Keratinocyte (primary cell): ENCODE data around the gene INTS14. TPM values are rescaled to one million over a fixed set of nuclear protein-coding genes. Genes with fewer than 3 reads are reported as not detected.

Source experiments
- DNase-seq: peaks from one replicate; pipeline ENCODE4 v3.0.0-alpha.2; 2011; ENCODE audit warnings: low read depth, missing footprints, low spot score
- FAIRE-seq: peaks from 2 replicates; lab custom pipeline; 2011; peaks lifted over from hg19 to GRCh38; lab: Jason Lieb, UNC
- H2AFZ ChIP-seq: 2 replicates; pipeline ENCODE4 v1.6.0; 2012; ENCODE audit warnings: low read length, control low read depth, inconsistent platforms; ENCODE audit not compliant: control insufficient read depth
- H3K27ac ChIP-seq: 2 replicates; pipeline ENCODE4 v1.5.1; 2011; ENCODE audit warnings: low read length; ENCODE audit not compliant: control insufficient read depth, insufficient read depth
- H3K27me3 ChIP-seq: 3 replicates; pipeline ENCODE4 v1.6.0; 2011; ENCODE audit warnings: low read length; ENCODE audit not compliant: control insufficient read depth, insufficient read depth; ENCODE audit errors: extremely low read depth
- H3K36me3 ChIP-seq, 2 experiments: 2 replicates in 1 of 2; 3 replicates in 1 of 2; pipeline ENCODE4 v1.5.1; 2011; ENCODE audit warnings: low read length in 2 of 2, mild to moderate bottlenecking in 1 of 2; ENCODE audit not compliant: control insufficient read depth in 2 of 2, insufficient read depth in 2 of 2; ENCODE audit errors: extremely low read depth in 1 of 2
- H3K4me1 ChIP-seq: 3 replicates; pipeline ENCODE4 v1.5.1; 2011; ENCODE audit warnings: low read length; ENCODE audit not compliant: control insufficient read depth, insufficient read depth; ENCODE audit errors: extremely low read depth
- H3K4me2 ChIP-seq: 3 replicates; pipeline ENCODE4 v1.6.0; 2011; ENCODE audit warnings: low read depth, low read length; ENCODE audit not compliant: control insufficient read depth, insufficient read depth; ENCODE audit errors: extremely low read depth
- H3K4me3 ChIP-seq, 3 experiments: fragments of 200-600 bp in 1 of 3; sonication (generic) in 1 of 3; 2 replicates in 2 of 3; 3 replicates in 1 of 3; pipeline ENCODE4 v1.5.1; 2011 to 2016; ENCODE audit warnings: low read length in 3 of 3, mild to moderate bottlenecking in 3 of 3, control low read depth in 2 of 3, inconsistent platforms in 1 of 3, low read depth in 1 of 3, mixed read lengths in 1 of 3, mixed run types in 1 of 3, moderate library complexity in 1 of 3; ENCODE audit not compliant: control insufficient read depth in 2 of 3, insufficient read depth in 2 of 3; ENCODE audit errors: extremely low read depth in 1 of 3
- H3K79me2 ChIP-seq: 2 replicates; pipeline ENCODE4 v1.6.0; 2012; ENCODE audit warnings: low read length; ENCODE audit not compliant: control insufficient read depth, insufficient read depth
- H3K9ac ChIP-seq: 3 replicates; pipeline ENCODE4 v1.6.0; 2011; ENCODE audit warnings: low read length; ENCODE audit not compliant: control insufficient read depth, insufficient read depth; ENCODE audit errors: extremely low read depth
- H3K9me1 ChIP-seq: 3 replicates; pipeline ENCODE4 v1.6.0; 2011; ENCODE audit warnings: low read length; ENCODE audit not compliant: control insufficient read depth, insufficient read depth; ENCODE audit errors: extremely low read depth
- H3K9me3 ChIP-seq: 2 replicates; pipeline ENCODE4 v1.5.1; 2012; ENCODE audit warnings: low read depth, low read length; ENCODE audit not compliant: control insufficient read depth
- H4K20me1 ChIP-seq: 3 replicates; pipeline ENCODE4 v1.6.0; 2011; ENCODE audit warnings: low read length; ENCODE audit not compliant: control insufficient read depth, insufficient read depth; ENCODE audit errors: extremely low read depth
- CTCF ChIP-seq, 3 experiments: IDR thresholded peaks in 1 of 3; conservative IDR thresholded peaks in 1 of 3; optimal IDR thresholded peaks in 1 of 3; 2 replicates in 2 of 3; 3 replicates in 1 of 3; pipeline versions ENCODE3 to v1.5.1; 2011; ENCODE audit warnings: low read length in 3 of 3, mild to moderate bottlenecking in 3 of 3, moderate library complexity in 2 of 3, control low read depth in 1 of 3, inconsistent platforms in 1 of 3; ENCODE audit not compliant: insufficient read depth in 2 of 3; ENCODE audit errors: extremely low read depth in 1 of 3
- EZH2 ChIP-seq: IDR thresholded peaks from one replicate; pipeline ENCODE4 v1.6.1; 2012; ENCODE audit warnings: inconsistent platforms, mild to moderate bottlenecking, low read length, moderate library complexity
- dilution Hi-C: fragments of 300-500 bp; cut with MboI; formaldehyde crosslinking; loops from one replicate; pipeline ENCODE4 v1.7.0; 2020; ENCODE audit warnings: low sequenced_read_pairs; ENCODE audit not compliant: extremely low pct_ligation_motif_present
- polyA plus RNA-seq, 5 experiments: library from polyadenylated mRNA; depleted of rRNA in 3 of 5; stranded (reverse) in 3 of 5; stranded (forward) in 1 of 5; unstranded in 1 of 5; fragments of >200 nt; gene quantifications; 1 replicate in 1 of 5; 2 replicates in 3 of 5; 3 replicates in 1 of 5; pipeline versions ENCODE4 v1.2.1 to v1.2.3, GENCODE V29; 2011 to 2012; ENCODE audit warnings: missing spikeins in 2 of 5, low read depth in 1 of 5, low replicate concordance in 1 of 5

Gene INTS14
- polyA plus RNA-seq, 1 donor (not counting 4 experiments of a cell fraction or from before 2014, with no cell fraction given): 51.0 TPM

- TF ChIP-seq CTCF (optimal IDR thresholded peaks at IDR 0.05 in 1 of 3, IDR thresholded peaks at IDR 0.05 in 1 of 3, conservative IDR thresholded peaks at IDR 0.05 in 1 of 3; ENCODE audit: extremely low read depth in 1 of 3, insufficient read depth in 2 of 3, low read length in 3 of 3) (no peak), EZH2 (no peak)
- no peak for DNase-seq
- Histone ChIP-seq H3K4me2 (no peak overlapping the region), H3K27ac (no peak overlapping the region), H3K9me3 (no peaks in the 10 kb centered on the region), H3K9me1 (peaks cover 2% of the 10 kb centered on the region), H3K36me3 (peaks cover 0 to 4% of the 10 kb centered on the region in 2 experiments), H3K4me1 (peaks cover 28% of the 10 kb centered on the region), H3K79me2 (no peaks in the 10 kb centered on the region), H3K4me3 (no peak overlapping the region), H4K20me1 (no peaks in the 10 kb centered on the region), H3K27me3 (no peaks in the 10 kb centered on the region), H3K9ac (no peak overlapping the region), H2AFZ (no peak overlapping the region)
- FAIRE-seq: no peak
- dilution Hi-C loops: no loop called here
These were observed 39.5 kb upstream of the INTS14 start for GRCh38 chr15:65650312-65651041.

GRCh38 chr15:65646486-65646885 lies 35.6 kb upstream of the INTS14 start:
- Histone ChIP-seq H2AFZ (no peak overlapping the region), H3K9ac (no peak overlapping the region), H3K9me3 (no peaks in the 10 kb centered on the region), H3K4me1 (peaks cover 14% of the 10 kb centered on the region), H4K20me1 (no peaks in the 10 kb centered on the region), H3K27me3 (no peaks in the 10 kb centered on the region), H3K27ac (no peak overlapping the region), H3K4me2 (no peak overlapping the region), H3K4me3 (no peak overlapping the region), H3K9me1 (peaks cover 2% of the 10 kb centered on the region), H3K36me3 (no peaks in the 10 kb centered on the region), H3K79me2 (no peaks in the 10 kb centered on the region)
- FAIRE-seq (no peak), DNase-seq (no peak)
- dilution Hi-C loops: no loop called here
- no peak for TF ChIP-seq CTCF (optimal IDR thresholded peaks at IDR 0.05 in 1 of 3, IDR thresholded peaks at IDR 0.05 in 1 of 3, conservative IDR thresholded peaks at IDR 0.05 in 1 of 3; ENCODE audit: extremely low read depth in 1 of 3, insufficient read depth in 2 of 3, low read length in 3 of 3)
- no peak for TF ChIP-seq EZH2
